Naive thymus-derived CD4-positive, alpha-beta T cell (primary cell): ENCODE results near the gene COL23A1. TPM values are rescaled to one million over a fixed set of nuclear protein-coding genes. Genes with fewer than 3 reads are reported as not detected.

Experiments
- ATAC-seq: fragments of 150-1000 bp; cut with Tn5 transposase; 2 replicates; pipeline ENCODE4 v1.10.0; 2021; ENCODE audit warnings: mild to moderate bottlenecking, moderate library complexity
- CTCF ChIA-PET: fragments of 350-600 bp; sonication (Branson Sonifier 250); formaldehyde crosslinking; loops from one replicate; lab custom pipeline; 2021; ENCODE audit warnings: antibody characterized with exemption; lab: Charles Lee
- POLR2A ChIA-PET: fragments of 350-600 bp; sonication (Branson Sonifier 250); formaldehyde crosslinking; loops from one replicate; lab custom pipeline; 2021; ENCODE audit warnings: antibody characterized with exemption, inconsistent platforms; lab: Charles Lee
- DNase-seq, 9 donors: peaks; one replicate each; pipeline versions ENCODE4 v3.0.0 to v3.0.0-alpha.2; 2020 to 2022; ENCODE audit warnings: mixed read lengths in 1 of 9
- H3K27ac ChIP-seq: one replicate; pipeline ENCODE4 v1.7.0; 2013; ENCODE audit warnings: mild to moderate bottlenecking, low read depth, low read length, moderate library complexity
- H3K27me3 ChIP-seq, 2 donors: one replicate each; pipeline ENCODE4 v1.7.0; 2013; ENCODE audit warnings: low read length in 2 of 2, mild to moderate bottlenecking in 2 of 2, moderate library complexity in 2 of 2; ENCODE audit not compliant: control insufficient read depth in 2 of 2, insufficient read depth in 2 of 2
- H3K36me3 ChIP-seq, 3 experiments: 1 replicate in 2 of 3; 2 replicates in 1 of 3; pipeline ENCODE4 v1.7.0; 2013; ENCODE audit warnings: low read length in 3 of 3, mild to moderate bottlenecking in 3 of 3, moderate library complexity in 1 of 3; ENCODE audit not compliant: insufficient read depth in 3 of 3, control insufficient read depth in 2 of 3
- H3K4me1 ChIP-seq, 2 donors: one replicate each; pipeline ENCODE4 v1.7.0; 2013; ENCODE audit warnings: low read length in 2 of 2, mild to moderate bottlenecking in 2 of 2, moderate library complexity in 1 of 2; ENCODE audit not compliant: control insufficient read depth in 2 of 2, insufficient read depth in 2 of 2
- H3K4me3 ChIP-seq: 2 replicates; pipeline ENCODE4 v1.7.0; 2013; ENCODE audit warnings: mild to moderate bottlenecking, low read length
- H3K9me3 ChIP-seq, 3 experiments: 1 replicate in 2 of 3; 2 replicates in 1 of 3; pipeline ENCODE4 v1.7.0; 2013; ENCODE audit warnings: low read length in 3 of 3; ENCODE audit not compliant: control insufficient read depth in 2 of 3
- H3K27ac Mint-ChIP-seq, 9 donors: one replicate each; pipeline ENCODE4 v1.8.0; 2020 to 2022; ENCODE audit warnings: mixed read lengths in 9 of 9, mild to moderate bottlenecking in 8 of 9, moderate library complexity in 5 of 9, inconsistent platforms in 2 of 9
- H3K27me3 Mint-ChIP-seq, 5 donors: one replicate each; pipeline ENCODE4 v1.8.0; 2021 to 2022; ENCODE audit warnings: mixed read lengths in 5 of 5, mild to moderate bottlenecking in 1 of 5
- H3K36me3 Mint-ChIP-seq, 5 donors: one replicate each; pipeline ENCODE4 v1.8.0; 2020 to 2022; ENCODE audit warnings: mixed read lengths in 5 of 5, mild to moderate bottlenecking in 3 of 5, inconsistent platforms in 1 of 5
- H3K4me1 Mint-ChIP-seq, 7 donors: one replicate each; pipeline ENCODE4 v1.8.0; 2020 to 2022; ENCODE audit warnings: mixed read lengths in 7 of 7, mild to moderate bottlenecking in 3 of 7, inconsistent platforms in 1 of 7
- H3K4me3 Mint-ChIP-seq, 10 donors: one replicate each; pipeline ENCODE4 v1.8.0; 2020 to 2022; ENCODE audit warnings: mild to moderate bottlenecking in 10 of 10, mixed read lengths in 10 of 10, moderate library complexity in 6 of 10, inconsistent platforms in 2 of 10
- H3K9me3 Mint-ChIP-seq, 11 donors: one replicate each; pipeline ENCODE4 v1.8.0; 2020 to 2022; ENCODE audit warnings: mixed read lengths in 11 of 11, mild to moderate bottlenecking in 4 of 11, inconsistent platforms in 1 of 11, moderate library complexity in 1 of 11
- intact Hi-C, 2 donors: fragments of 100-400 bp; cut with micrococcal nuclease; formaldehyde crosslinking; loops; one replicate each; pipeline ENCODE4 v1.15.1; 2023
- polyA plus RNA-seq, 2 donors: library from polyadenylated mRNA; unstranded; fragments of 300-500 nt; fragmentation: Illumina TruSeq; gene quantifications; one replicate each; pipeline ENCODE4 v1.2.3, GENCODE V29; 2021
- total RNA-seq, 6 experiments: library from RNA in 5 of 6; stranded (reverse) in 5 of 6; gene quantifications; 1 replicate in 5 of 6; 2 replicates in 1 of 6; pipeline ENCODE4 v1.2.3 and lab custom pipeline; 2021 to 2026

Gene COL23A1
- total and polyA plus RNA-seq, 7 experiments from 2014 or later, result 0.13 to 0.32 (median 0.22) TPM; not detected in 4

DNA sequence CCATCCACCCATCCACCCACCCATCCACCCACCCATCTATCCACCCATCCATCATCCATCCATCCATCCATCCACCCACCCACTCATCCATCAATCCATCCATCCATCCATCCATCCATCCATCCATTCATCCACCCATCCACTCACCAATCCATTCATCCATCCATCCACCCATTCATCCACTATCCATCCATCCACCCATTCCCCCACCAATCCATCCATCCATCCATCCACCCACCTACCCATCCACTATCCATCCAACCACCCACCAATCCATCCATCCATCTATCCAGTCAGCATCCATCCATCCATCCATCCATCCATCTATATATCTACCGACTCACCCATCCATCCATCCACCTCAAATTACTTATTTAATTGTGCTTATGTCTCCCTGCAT lies 320.7 kb downstream of the COL23A1 start:
- no peaks in the 10 kb centered on the region for H3K36me3 ChIP-seq
- Mint-ChIP-seq H3K9me3 (peaks cover 0 to 1% (median 0%) of the 10 kb centered on the region in 11 donors), H3K4me1 (peaks cover 0 to 2% (median 0%) of the 10 kb centered on the region in 7 donors), H3K4me3 (no peak overlapping the region), H3K36me3 (no peaks in the 10 kb centered on the region), H3K27ac (peak overlapping the region in 1 of 9 donors; percentile 38), H3K27me3 (no peaks in the 10 kb centered on the region)
- ChIA-PET POLR2A (no interaction called here), CTCF (no interaction called here)
- no peaks in the 10 kb centered on the region for H3K9me3 ChIP-seq
- H3K4me3 ChIP-seq, result no peak overlapping the region
- ATAC-seq, result no peak
- no peaks in the 10 kb centered on the region for H3K27me3 ChIP-seq
- DNase-seq, result no peak
- intact Hi-C loops, result no loop called here
- H3K4me1 ChIP-seq, result no peaks in the 10 kb centered on the region
- no peak overlapping the region for H3K27ac ChIP-seq

DNA sequence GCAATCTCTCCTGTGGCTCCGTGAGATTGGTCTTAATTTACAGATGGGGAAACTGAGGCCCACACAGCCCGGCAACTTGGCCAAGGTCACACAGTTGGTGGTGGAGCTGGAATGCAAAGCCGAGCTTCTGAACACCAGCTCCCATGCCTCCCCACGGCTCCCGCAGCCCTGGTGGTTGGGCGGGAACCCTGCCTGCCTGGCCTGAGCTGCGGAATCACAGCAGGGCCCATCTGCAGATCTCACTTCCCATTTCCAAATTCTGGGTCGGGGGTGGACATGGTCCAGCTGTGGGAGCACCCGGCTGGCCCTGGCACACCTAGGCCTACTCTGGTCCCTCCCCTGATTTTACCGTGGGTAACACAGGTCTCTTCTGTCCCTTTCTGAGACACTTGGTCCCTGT lies 322.3 kb downstream of the COL23A1 start:
- Mint-ChIP-seq H3K4me3 (no peak overlapping the region), H3K4me1 (peaks cover 0 to 2% (median 0%) of the 10 kb centered on the region in 7 donors), H3K9me3 (peaks cover 0 to 6% (median 0%) of the 10 kb centered on the region in 11 donors), H3K27ac (no peak overlapping the region), H3K36me3 (no peaks in the 10 kb centered on the region), H3K27me3 (no peaks in the 10 kb centered on the region)
- no peaks in the 10 kb centered on the region for H3K4me1 ChIP-seq
- no peak overlapping the region for H3K4me3 ChIP-seq
- no peak for DNase-seq
- ChIA-PET POLR2A (no interaction called here), CTCF (interaction anchor here (0.5 kb wide), 1 partner anchor 13 kb away, joined by 3 read pairs; no protein-coding TSS in a partner anchor)
- intact Hi-C loops, result no loop called here
- H3K9me3 ChIP-seq, result no peaks in the 10 kb centered on the region
- no peaks in the 10 kb centered on the region for H3K36me3 ChIP-seq
- H3K27ac ChIP-seq, result no peak overlapping the region
- no peak for ATAC-seq
- no peaks in the 10 kb centered on the region for H3K27me3 ChIP-seq

DNA sequence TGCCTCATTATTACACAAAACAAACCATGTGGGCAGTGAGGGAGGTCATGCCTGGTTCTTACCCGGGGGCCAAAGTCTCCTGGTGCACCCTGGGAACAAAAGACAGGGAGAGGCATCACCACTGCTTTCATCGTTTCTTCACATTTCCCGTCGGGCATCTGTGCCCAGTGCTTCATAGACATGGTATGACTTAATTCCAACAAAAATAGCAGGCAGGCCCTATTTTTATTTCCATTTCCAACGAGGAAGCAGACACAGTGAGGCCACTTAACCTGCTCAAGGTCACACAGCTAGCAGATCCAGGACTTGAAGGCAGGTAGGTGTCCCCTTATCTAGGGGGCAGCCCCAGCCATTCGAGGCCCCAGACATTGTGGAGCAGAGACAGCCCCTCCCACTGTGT lies 322.9 kb downstream of the COL23A1 start:
- Mint-ChIP-seq H3K4me3 (no peak overlapping the region), H3K27me3 (no peaks in the 10 kb centered on the region), H3K27ac (no peak overlapping the region), H3K9me3 (peaks cover 0 to 6% (median 0%) of the 10 kb centered on the region in 11 donors), H3K4me1 (peaks cover 0 to 2% (median 0%) of the 10 kb centered on the region in 7 donors), H3K36me3 (no peaks in the 10 kb centered on the region)
- Histone ChIP-seq H3K27me3 (no peaks in the 10 kb centered on the region), H3K4me1 (no peaks in the 10 kb centered on the region), H3K4me3 (no peak overlapping the region), H3K36me3 (no peaks in the 10 kb centered on the region), H3K9me3 (no peaks in the 10 kb centered on the region), H3K27ac (no peak overlapping the region)
- intact Hi-C loops, result no loop called here
- DNase-seq (no peak), ATAC-seq (no peak)
- CTCF ChIA-PET, result no interaction called here
- POLR2A ChIA-PET, result no interaction called here

DNA sequence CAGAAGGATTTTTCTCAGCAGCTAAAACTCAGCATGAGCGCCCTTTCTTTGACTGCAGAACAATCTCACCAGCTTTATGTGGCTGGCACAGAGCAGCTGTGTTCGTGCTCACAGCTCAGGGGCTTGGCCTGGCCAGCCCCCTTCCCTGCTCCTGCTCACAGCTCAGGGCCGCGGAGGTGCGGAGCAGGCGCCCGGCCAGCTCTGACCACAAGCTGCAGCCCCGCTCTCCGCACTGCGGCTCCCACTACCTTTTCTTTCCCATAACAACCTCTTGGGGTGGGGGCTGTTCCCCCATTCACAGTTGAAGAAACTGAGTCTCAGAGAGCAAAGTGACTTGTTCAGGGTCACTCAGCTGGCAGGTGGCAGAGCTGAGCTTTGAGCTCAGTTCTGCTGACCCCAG lies 323.6 kb downstream of the COL23A1 start:
- ATAC-seq, result no peak
- Histone ChIP-seq H3K27me3 (no peaks in the 10 kb centered on the region), H3K27ac (no peak overlapping the region), H3K4me3 (no peak overlapping the region), H3K4me1 (no peaks in the 10 kb centered on the region), H3K36me3 (no peaks in the 10 kb centered on the region), H3K9me3 (no peaks in the 10 kb centered on the region)
- Mint-ChIP-seq H3K36me3 (no peaks in the 10 kb centered on the region), H3K4me3 (no peak overlapping the region), H3K27ac (no peak overlapping the region), H3K27me3 (no peaks in the 10 kb centered on the region), H3K9me3 (peaks cover 0 to 6% (median 0%) of the 10 kb centered on the region in 11 donors), H3K4me1 (peaks cover 0 to 2% (median 0%) of the 10 kb centered on the region in 7 donors)
- intact Hi-C loops, result no loop called here
- CTCF ChIA-PET, result no interaction called here
- DNase-seq, result no peak
- POLR2A ChIA-PET, result no interaction called here

DNA sequence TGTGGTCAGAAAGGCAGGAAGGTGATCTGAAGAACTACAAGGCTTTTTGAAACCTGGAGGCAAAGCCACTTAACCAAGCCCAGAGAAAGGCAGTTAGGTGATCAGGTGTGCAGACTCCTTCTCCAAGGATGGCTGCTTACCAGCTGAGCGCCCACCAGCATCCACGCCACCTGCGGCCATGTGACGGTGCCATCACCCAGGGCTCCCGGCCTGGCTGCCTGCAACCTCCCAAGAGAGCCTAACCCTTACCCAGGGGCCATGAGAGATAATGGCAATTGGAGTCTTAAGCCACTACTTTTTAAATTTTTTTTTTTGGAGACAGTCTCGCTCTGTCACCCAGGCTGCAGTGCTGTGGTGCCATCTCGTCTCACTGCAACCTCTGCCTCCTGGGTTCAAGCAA lies 324.4 kb downstream of the COL23A1 start:
- Mint-ChIP-seq H3K36me3 (no peaks in the 10 kb centered on the region), H3K4me1 (peaks cover 0 to 2% (median 0%) of the 10 kb centered on the region in 7 donors), H3K9me3 (peaks cover 0 to 6% (median 0%) of the 10 kb centered on the region in 11 donors), H3K27ac (no peak overlapping the region), H3K4me3 (no peak overlapping the region), H3K27me3 (no peaks in the 10 kb centered on the region)
- Histone ChIP-seq H3K4me3 (no peak overlapping the region), H3K36me3 (no peaks in the 10 kb centered on the region), H3K4me1 (no peaks in the 10 kb centered on the region), H3K27me3 (no peaks in the 10 kb centered on the region), H3K27ac (no peak overlapping the region), H3K9me3 (no peaks in the 10 kb centered on the region)
- intact Hi-C loops, result no loop called here
- no peak for DNase-seq
- CTCF ChIA-PET, result interaction anchor here (0.6 kb wide), 1 partner anchor 8 kb away, joined by 4 read pairs; no protein-coding TSS in a partner anchor
- ATAC-seq, result no peak
- POLR2A ChIA-PET, result interaction anchor here (0.7 kb wide), 1 partner anchor 1933 kb away, joined by 7 read pairs; no protein-coding TSS in a partner anchor

DNA sequence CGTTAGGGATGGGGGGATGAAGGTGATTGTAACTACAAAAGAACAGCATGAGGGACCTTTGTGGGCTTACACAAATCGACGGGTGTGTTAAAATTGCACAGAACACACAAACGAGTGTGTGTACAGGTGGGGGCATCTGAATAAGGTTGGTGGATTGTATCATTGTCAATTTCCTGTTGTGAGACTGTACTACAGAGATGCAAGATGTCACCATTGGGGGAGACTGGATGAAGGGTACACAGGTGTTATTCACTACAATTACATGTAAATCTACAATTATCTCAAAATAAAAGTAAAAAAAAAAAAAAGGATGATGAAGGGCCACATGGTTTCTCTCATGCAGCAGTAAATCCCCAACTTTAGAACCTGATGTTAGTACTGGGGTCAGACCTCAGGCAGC lies 326.1 kb downstream of the COL23A1 start:
- Mint-ChIP-seq H3K36me3 (no peaks in the 10 kb centered on the region), H3K27me3 (no peaks in the 10 kb centered on the region), H3K27ac (peak overlapping the region in 1 of 9 donors; percentile 46), H3K9me3 (peaks cover 0 to 6% (median 0%) of the 10 kb centered on the region in 11 donors), H3K4me1 (no peaks in the 10 kb centered on the region), H3K4me3 (no peak overlapping the region)
- CTCF ChIA-PET, result no interaction called here
- Histone ChIP-seq H3K4me1 (no peaks in the 10 kb centered on the region), H3K27me3 (no peaks in the 10 kb centered on the region), H3K36me3 (no peaks in the 10 kb centered on the region), H3K9me3 (no peaks in the 10 kb centered on the region), H3K27ac (no peak overlapping the region), H3K4me3 (no peak overlapping the region)
- ATAC-seq (no peak), DNase-seq (no peak)
- intact Hi-C loops, result no loop called here
- POLR2A ChIA-PET, result no interaction called here
